Measurements from ENCODE around the gene ASXL1. TPM values are rescaled to one million over a fixed set of nuclear protein-coding genes. Genes with fewer than 3 reads are reported as not detected.

Gene ASXL1
- total RNA-seq, 1 experiment from 2014 or later: 52.2 TPM

GRCh38 chr20:32378461-32378860, 20.3 kb downstream of the ASXL1 start:
- POLR2A ChIA-PET: no interaction called here

More at GRCh38 chr20:32378461-32378860, 20.3 kb downstream of the ASXL1 start:
- Histone ChIP-seq H3K4me2 (ENCODE audit: low read length) (no peak overlapping the region), H3K79me2 (ENCODE audit: insufficient read depth, low read length) (peaks cover 53% of the 10 kb centered on the region), H3K9me2 (ENCODE audit: insufficient read depth) (no peaks in the 10 kb centered on the region), H3K9ac (ENCODE audit: low read length) (no peak overlapping the region), H2AFZ (ENCODE audit: low read depth, low read length, poor library complexity, severe bottlenecking) (no peak overlapping the region), H3K36me3 (ENCODE audit: control insufficient read depth in 1 of 2, insufficient read depth in 2 of 2, low read length in 2 of 2) (peaks cover 0 to 4% of the 10 kb centered on the region in 2 experiments; a peak in 1 of 4 replicates), H3K4me1 (ENCODE audit: control insufficient read depth in 1 of 2, insufficient read depth in 2 of 2, low read length in 2 of 2) (no peaks in the 10 kb centered on the region), H3K9me3 (ENCODE audit: control insufficient read depth in 1 of 2, insufficient read depth in 1 of 2, low read depth in 1 of 2, low read length in 2 of 2) (no peaks in the 10 kb centered on the region), H3K27ac (ENCODE audit: low read depth, low read length) (no peak overlapping the region), H3K27me3 (ENCODE audit: insufficient read depth, low read length) (no peaks in the 10 kb centered on the region), H3K4me3 (replicated peaks in 1 of 2; ENCODE audit: low read depth in 1 of 2, low read length in 2 of 2) (no peak overlapping the region), H4K20me1 (ENCODE audit: insufficient read depth) (no peaks in the 10 kb centered on the region)
- ATAC-seq: no peak
- intact Hi-C loops (cut with micrococcal nuclease): no loop called here
- ChIA-PET RAD21 (ENCODE audit: low non-redundant PET in 1 of 2, low total read pairs in 2 of 2, uncharacterized antibody in 2 of 2, unreplicated experiment in 2 of 2) (no interaction called here), CTCF (no interaction called here)
- TF ChIP-seq EZH2 (IDR thresholded peaks at IDR 0.05) (no peak), JUND (IDR thresholded peaks at IDR 0.05) (no peak), YY1 (IDR thresholded peaks at IDR 0.05; ENCODE audit: extremely low read depth, insufficient replicate concordance, low read depth, low read length) (no peak), FOSL1 (IDR thresholded peaks at IDR 0.05; ENCODE audit: low read depth) (no peak), CEBPB (IDR thresholded peaks at IDR 0.05; ENCODE audit: low read depth) (no peak), ATF3 (IDR thresholded peaks at IDR 0.05) (no peak), SP1 (IDR thresholded peaks at IDR 0.05; ENCODE audit: low read depth) (no peak), CBX3 (IDR thresholded peaks at IDR 0.05; ENCODE audit: low read depth) (no peak)
- TF ChIP-seq, protein P1, sequence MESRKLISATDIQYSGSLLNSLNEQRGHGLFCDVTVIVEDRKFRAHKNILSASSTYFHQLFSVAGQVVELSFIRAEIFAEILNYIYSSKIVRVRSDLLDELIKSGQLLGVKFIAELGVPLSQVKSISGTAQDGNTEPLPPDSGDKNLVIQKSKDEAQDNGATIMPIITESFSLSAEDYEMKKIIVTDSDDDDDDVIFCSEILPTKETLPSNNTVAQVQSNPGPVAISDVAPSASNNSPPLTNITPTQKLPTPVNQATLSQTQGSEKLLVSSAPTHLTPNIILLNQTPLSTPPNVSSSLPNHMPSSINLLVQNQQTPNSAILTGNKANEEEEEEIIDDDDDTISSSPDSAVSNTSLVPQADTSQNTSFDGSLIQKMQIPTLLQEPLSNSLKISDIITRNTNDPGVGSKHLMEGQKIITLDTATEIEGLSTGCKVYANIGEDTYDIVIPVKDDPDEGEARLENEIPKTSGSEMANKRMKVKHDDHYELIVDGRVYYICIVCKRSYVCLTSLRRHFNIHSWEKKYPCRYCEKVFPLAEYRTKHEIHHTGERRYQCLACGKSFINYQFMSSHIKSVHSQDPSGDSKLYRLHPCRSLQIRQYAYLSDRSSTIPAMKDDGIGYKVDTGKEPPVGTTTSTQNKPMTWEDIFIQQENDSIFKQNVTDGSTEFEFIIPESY (IDR thresholded peaks at IDR 0.05; ENCODE audit: extremely low read depth, insufficient replicate concordance, low read length): no peak
- TF ChIP-seq, protein P2, sequence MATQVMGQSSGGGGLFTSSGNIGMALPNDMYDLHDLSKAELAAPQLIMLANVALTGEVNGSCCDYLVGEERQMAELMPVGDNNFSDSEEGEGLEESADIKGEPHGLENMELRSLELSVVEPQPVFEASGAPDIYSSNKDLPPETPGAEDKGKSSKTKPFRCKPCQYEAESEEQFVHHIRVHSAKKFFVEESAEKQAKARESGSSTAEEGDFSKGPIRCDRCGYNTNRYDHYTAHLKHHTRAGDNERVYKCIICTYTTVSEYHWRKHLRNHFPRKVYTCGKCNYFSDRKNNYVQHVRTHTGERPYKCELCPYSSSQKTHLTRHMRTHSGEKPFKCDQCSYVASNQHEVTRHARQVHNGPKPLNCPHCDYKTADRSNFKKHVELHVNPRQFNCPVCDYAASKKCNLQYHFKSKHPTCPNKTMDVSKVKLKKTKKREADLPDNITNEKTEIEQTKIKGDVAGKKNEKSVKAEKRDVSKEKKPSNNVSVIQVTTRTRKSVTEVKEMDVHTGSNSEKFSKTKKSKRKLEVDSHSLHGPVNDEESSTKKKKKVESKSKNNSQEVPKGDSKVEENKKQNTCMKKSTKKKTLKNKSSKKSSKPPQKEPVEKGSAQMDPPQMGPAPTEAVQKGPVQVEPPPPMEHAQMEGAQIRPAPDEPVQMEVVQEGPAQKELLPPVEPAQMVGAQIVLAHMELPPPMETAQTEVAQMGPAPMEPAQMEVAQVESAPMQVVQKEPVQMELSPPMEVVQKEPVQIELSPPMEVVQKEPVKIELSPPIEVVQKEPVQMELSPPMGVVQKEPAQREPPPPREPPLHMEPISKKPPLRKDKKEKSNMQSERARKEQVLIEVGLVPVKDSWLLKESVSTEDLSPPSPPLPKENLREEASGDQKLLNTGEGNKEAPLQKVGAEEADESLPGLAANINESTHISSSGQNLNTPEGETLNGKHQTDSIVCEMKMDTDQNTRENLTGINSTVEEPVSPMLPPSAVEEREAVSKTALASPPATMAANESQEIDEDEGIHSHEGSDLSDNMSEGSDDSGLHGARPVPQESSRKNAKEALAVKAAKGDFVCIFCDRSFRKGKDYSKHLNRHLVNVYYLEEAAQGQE (IDR thresholded peaks at IDR 0.05; ENCODE audit: low read depth): no peak
- no TSS peak for BruUV-seq (replicated peaks)
- no peak for DNase-seq (ENCODE audit: low read depth, low spot score)
